K562 (cell line): Measurements from ENCODE around the gene TAF8. TPM values are rescaled to one million over a fixed set of nuclear protein-coding genes. Genes with fewer than 3 reads are reported as not detected.
A peak's percentile ranks its signal among the peaks of the same experiment; 100 is the strongest.

Experiments used
- ATAC-seq: fragments of 200-7000 bp; cut with Tn5 transposase; 3 replicates; pipeline ENCODE4 v1.9.1; 2020; ENCODE audit warnings: moderate library complexity
- BruUV-seq: library from RNA; stranded (reverse); fragments of 400-500 nt; replicated peaks from 2 replicates; lab custom pipeline; 2021; lab: Mats Ljungman, UMichigan
- CTCF ChIA-PET: fragments of 300-600 bp; formaldehyde crosslinking; extraction: SDS; loops from one replicate; lab custom pipeline; 2021; ENCODE audit warnings: low intra/inter-chr PET ratio; lab: Yijun Ruan, JAX
- POLR2A ChIA-PET: fragments of 300-600, 350-650 bp; sonication (Branson Sonifier 250); formaldehyde crosslinking; extraction: SDS; loops from one replicate; lab custom pipeline; 2021; ENCODE audit warnings: antibody characterized with exemption, inconsistent platforms; lab: Yijun Ruan, JAX
- DNase-seq, 4 experiments: peaks; one replicate each; pipeline versions ENCODE4 v3.0.0 to v3.0.0-alpha.2; 2011 to 2018; ENCODE audit warnings: low spot score in 3 of 4, mixed read lengths in 3 of 4; ENCODE audit errors: extremely low read depth in 1 of 4
- FAIRE-seq: peaks from 2 replicates; lab custom pipeline; 2011; peaks lifted over from hg19 to GRCh38; lab: Jason Lieb, UNC
- H2AFZ ChIP-seq: 2 replicates; pipeline ENCODE4 v1.6.0; 2011; ENCODE audit warnings: low read depth, low read length, control low read depth, inconsistent platforms
- H3K27ac ChIP-seq: fragments of 200-600 bp; 3 replicates; pipeline ENCODE4 v1.8.0; 2011; ENCODE audit warnings: low read depth, mild to moderate bottlenecking, control low read depth, inconsistent platforms, low read length, moderate library complexity, mixed read lengths; ENCODE audit errors: extremely low read depth
- H3K27me3 ChIP-seq, 2 experiments: fragments of 300-600 bp in 1 of 2; 2 replicates in 1 of 2; 3 replicates in 1 of 2; pipeline versions ENCODE4 v1.6.0 to v1.8.0; 2011; ENCODE audit warnings: inconsistent platforms in 2 of 2, low read length in 2 of 2, mild to moderate bottlenecking in 1 of 2, mixed read lengths in 1 of 2, moderate library complexity in 1 of 2; ENCODE audit not compliant: control insufficient read depth in 2 of 2, insufficient read depth in 2 of 2
- H3K36me3 ChIP-seq: fragments of 300-600 bp; 3 replicates; pipeline ENCODE4 v1.8.0; 2011; ENCODE audit warnings: mild to moderate bottlenecking, low read length, inconsistent platforms; ENCODE audit not compliant: control insufficient read depth, insufficient read depth
- H3K4me1 ChIP-seq, 2 experiments: fragments of 200-600 bp in 1 of 2; replicated peaks in 1 of 2; 2 replicates in 1 of 2; 3 replicates in 1 of 2; pipeline versions ENCODE4 v1.5.1 to v1.8.0; 2011; ENCODE audit warnings: inconsistent platforms in 2 of 2, low read length in 2 of 2, mild to moderate bottlenecking in 1 of 2, mixed read lengths in 1 of 2, moderate library complexity in 1 of 2; ENCODE audit not compliant: control insufficient read depth in 2 of 2, insufficient read depth in 2 of 2
- H3K4me2 ChIP-seq: 2 replicates; pipeline ENCODE4 v1.6.1; 2011; ENCODE audit warnings: low read length, control low read depth, inconsistent platforms, mixed read lengths; ENCODE audit not compliant: insufficient read depth
- H3K4me3 ChIP-seq: fragments of 200-600 bp; sonication (generic), shearing (Covaris generic); 2 replicates; pipeline ENCODE4 v1.5.1; 2016; ENCODE audit warnings: control low read depth, inconsistent platforms
- H3K79me2 ChIP-seq: fragments of 200-600 bp; 3 replicates; pipeline ENCODE4 v1.8.0; 2011; ENCODE audit warnings: low read length, inconsistent platforms; ENCODE audit not compliant: control insufficient read depth, insufficient read depth
- H3K9ac ChIP-seq, 2 experiments: 2 replicates each; pipeline versions ENCODE4 v1.6.0 to v1.6.1; 2011; ENCODE audit warnings: low read depth in 2 of 2, low read length in 2 of 2, control low read depth in 1 of 2, inconsistent platforms in 1 of 2, mild to moderate bottlenecking in 1 of 2, mixed read lengths in 1 of 2; ENCODE audit not compliant: insufficient read depth in 1 of 2
- H3K9me1 ChIP-seq: one replicate; pipeline ENCODE4 v1.6.0; 2011; ENCODE audit warnings: inconsistent platforms, mild to moderate bottlenecking, low read length, moderate library complexity; ENCODE audit not compliant: control insufficient read depth, insufficient read depth
- H3K9me3 ChIP-seq: replicated peaks from 2 replicates; pipeline ENCODE4 v1.5.1; 2011; ENCODE audit warnings: low read depth, low read length, inconsistent platforms; ENCODE audit not compliant: control insufficient read depth, insufficient read depth
- H4K20me1 ChIP-seq: replicated peaks from 2 replicates; pipeline ENCODE4 v1.6.1; 2011; ENCODE audit warnings: low read length, inconsistent platforms, mixed read lengths; ENCODE audit not compliant: control insufficient read depth, insufficient read depth
- DPF2 ChIP-seq: fragments of 450-650 bp; IDR thresholded peaks from 2 replicates; pipeline ENCODE4 v1.6.1; 2016
- FUS ChIP-seq: fragments of 200-400 bp; formaldehyde crosslinking; optimal IDR thresholded peaks from 2 replicates; pipeline ENCODE3; 2017; ENCODE audit warnings: low read depth, low read length
- HCFC1 ChIP-seq: IDR thresholded peaks from 2 replicates; pipeline ENCODE4 v1.6.1; 2012; ENCODE audit warnings: low read depth, low read length, improper control_type of control experiment
- HLTF ChIP-seq: fragments of 450-650 bp; IDR thresholded peaks from 2 replicates; pipeline ENCODE4 v1.6.1; 2016
- NFATC3 ChIP-seq: fragments of 450-650 bp; IDR thresholded peaks from 2 replicates; pipeline ENCODE4 v1.6.1; 2017; ENCODE audit warnings: mild to moderate bottlenecking
- PCBP2 ChIP-seq: fragments of 200-400 bp; formaldehyde crosslinking; IDR thresholded peaks from 2 replicates; pipeline ENCODE4 v1.6.1; 2018; ENCODE audit warnings: low read length, low read depth, mild to moderate bottlenecking, moderate library complexity; ENCODE audit not compliant: poor library complexity, severe bottlenecking
- SRSF3 ChIP-seq: fragments of 200-400 bp; formaldehyde crosslinking; IDR thresholded peaks from 2 replicates; pipeline ENCODE4 v1.6.1; 2016; ENCODE audit warnings: mild to moderate bottlenecking, low read length, moderate library complexity; ENCODE audit not compliant: insufficient read depth
- ZBTB1 ChIP-seq: sonication (generic); formaldehyde crosslinking; IDR thresholded peaks from 2 replicates; pipeline ENCODE4 v1.8.1; 2023; ENCODE audit warnings: missing genetic modification reagents, low read depth, mild to moderate bottlenecking, borderline replicate concordance
- ZNF124 ChIP-seq: sonication (generic); formaldehyde crosslinking; IDR thresholded peaks from 2 replicates; pipeline ENCODE4 v1.8.1; 2022; ENCODE audit warnings: missing genetic modification reagents
- ZNF444 ChIP-seq: fragments of 250-450 bp; sonication (Bioruptor Pico); IDR thresholded peaks from 2 replicates; pipeline ENCODE4 v1.4.0; 2020; ENCODE audit warnings: mild to moderate bottlenecking, moderate library complexity
- WGBS: fragments of 100-300 bp; shearing (Covaris generic); methylation state at CpG from one replicate; pipeline ENCODE4 v1.1.6; 2016; ENCODE audit warnings: low coverage, mixed read lengths; ENCODE audit not compliant: insufficient coverage; ENCODE audit errors: missing lambda C conversion rate; 5-methylcytosine and 5-hydroxymethylcytosine counted together
- in situ Hi-C: fragments of 300-500 bp; cut with MboI; formaldehyde crosslinking; loops from 4 replicates; pipeline ENCODE4 v1.15.0; 2018; ENCODE audit warnings: inconsistent platforms, mixed read lengths
- intact Hi-C: fragments of 100-400 bp; cut with micrococcal nuclease; formaldehyde crosslinking; loops from 2 replicates; pipeline ENCODE4 v1.14.2; 2022
- polyA plus RNA-seq, 8 experiments: library from polyadenylated mRNA; depleted of rRNA in 4 of 8; stranded (reverse) in 5 of 8; unstranded in 3 of 8; fragments of >200 nt; fragmentation: Nextera tagmentation in 2 of 8; fragmentation: Illumina TruSeq in 1 of 8; extraction: Ambion mirVana in 2 of 8; extraction: Trizol in 1 of 8; gene quantifications; 2 replicates each; pipeline versions ENCODE4 v1.2.1 to v1.2.3, GENCODE V29; 2011 to 2014; ENCODE audit warnings: inconsistent platforms in 1 of 8, missing spikeins in 1 of 8
- total RNA-seq, 7 experiments: library from RNA; depleted of rRNA in 6 of 7; stranded (reverse); fragments of >200 nt in 6 of 7; fragmentation: Illumina TruSeq in 2 of 7; extraction: Trizol in 2 of 7; gene quantifications; 2 replicates each; pipeline versions ENCODE4 v1.2.1 to v1.2.3, GENCODE V29; 2011 to 2021; ENCODE audit warnings: low replicate concordance in 1 of 7
- TF ChIP-seq, protein P1 (sequence below): sonication (generic); formaldehyde crosslinking; IDR thresholded peaks from 2 replicates; pipeline ENCODE4 v1.8.1; 2022; ENCODE audit warnings: missing genetic modification reagents

Gene TAF8
- total and polyA plus RNA-seq, 9 of the 15 experiments (the other 6 are each of a cell fraction or from before 2014, with no cell fraction given), result 29.4 to 84.0 (median 52.6) TPM

DNA sequence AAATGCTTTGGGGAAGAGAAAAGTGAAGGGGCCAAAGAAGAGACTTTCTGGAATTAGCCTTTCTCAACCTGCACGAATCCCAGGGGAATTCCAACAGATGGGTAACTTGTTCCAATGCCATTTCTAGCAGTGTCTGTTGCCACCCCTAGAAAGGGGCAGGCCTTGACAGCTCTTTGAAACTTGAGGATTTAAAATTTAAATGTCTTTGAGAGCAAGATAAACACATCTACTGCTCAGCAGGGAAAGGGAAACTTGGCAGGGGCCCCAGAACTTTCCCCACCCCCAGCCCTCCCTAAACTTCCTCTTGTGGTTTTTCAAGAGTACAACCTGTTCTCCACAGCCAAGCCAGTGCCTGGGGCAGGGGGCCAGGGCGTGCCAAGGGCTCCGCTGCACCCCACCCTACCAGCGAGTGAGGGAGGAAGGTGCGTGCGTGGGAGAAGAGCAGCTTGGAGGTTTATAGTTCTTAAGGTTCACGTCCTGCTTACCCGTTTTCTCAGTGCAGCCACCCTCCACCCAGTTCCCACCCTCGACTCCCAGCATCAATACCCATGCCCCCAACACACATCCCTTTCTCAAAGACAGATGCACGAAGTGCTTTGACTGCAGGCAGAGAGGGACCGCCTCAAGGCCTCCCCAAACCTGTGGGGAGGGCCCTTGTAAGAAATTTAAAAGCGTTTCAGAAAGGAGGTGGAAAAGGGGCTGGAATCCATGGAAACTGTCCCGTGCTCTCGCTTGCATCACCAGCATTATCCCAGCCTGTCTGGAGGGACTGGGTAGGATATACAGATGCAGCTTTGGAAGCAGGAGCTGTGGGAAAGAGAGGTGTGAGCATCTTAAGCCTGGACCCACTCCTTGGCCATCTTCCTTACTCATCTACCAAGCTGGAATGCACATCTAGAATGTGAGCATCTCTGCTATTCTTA, 4.5 kb upstream of the TAF8 start (continued):
- TF ChIP-seq FUS, result no peak
- TF ChIP-seq SRSF3, result no peak
- TF ChIP-seq, all 486 proteins: peak for 92

DNA sequence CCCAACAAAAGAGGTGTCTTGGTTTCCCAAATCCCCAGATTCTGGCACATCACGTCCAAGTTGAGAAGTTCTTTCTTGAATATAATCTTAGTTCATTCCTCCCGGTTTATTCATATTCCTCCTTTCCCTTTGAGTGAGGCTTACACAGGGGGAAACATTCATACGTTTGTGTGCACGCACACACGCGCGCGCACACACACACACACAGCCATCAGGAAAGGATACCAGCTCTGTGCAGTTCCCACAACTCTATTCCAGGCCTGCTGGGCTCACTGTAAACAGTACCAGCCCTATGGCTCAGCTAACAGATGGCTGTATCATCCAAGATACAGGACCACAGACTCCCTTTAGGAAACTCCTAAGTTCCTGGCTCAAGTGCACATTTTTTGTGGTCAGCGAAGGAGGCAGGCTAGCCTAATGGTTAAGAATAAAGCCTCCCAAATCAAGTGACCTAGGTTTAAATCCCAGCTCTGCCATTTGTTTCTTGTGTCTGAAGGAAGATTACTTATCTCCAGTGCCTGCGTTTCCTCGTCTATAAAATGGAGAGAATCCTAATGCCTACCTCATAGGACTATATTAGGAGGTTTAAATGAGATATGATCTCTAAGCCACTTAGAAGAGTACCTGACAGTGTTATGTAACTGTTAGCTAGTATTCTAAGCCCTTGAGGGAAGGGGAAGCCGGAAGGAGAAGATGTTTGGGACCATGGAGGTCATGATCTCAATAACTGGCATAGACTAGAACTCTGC, 3.7 kb upstream of the TAF8 start:
- BruUV-seq, result no TSS peak
- FAIRE-seq, result peak; percentile 19
- Histone ChIP-seq H3K9ac (no peak overlapping the region), H4K20me1 (no peaks in the 10 kb centered on the region), H3K4me1 (peaks cover 60 to 63% of the 10 kb centered on the region in 2 experiments), H3K4me3 (no peak overlapping the region; the same call in 1 of the 2 replicates), H3K27me3 (no peaks in the 10 kb centered on the region), H2AFZ (no peak overlapping the region), H3K9me3 (no peaks in the 10 kb centered on the region), H3K9me1 (no peaks in the 10 kb centered on the region), H3K4me2 (peak overlapping the region; percentile 64), H3K36me3 (peaks cover 5% of the 10 kb centered on the region; the same call in 2 of the 3 replicates), H3K27ac (no peak overlapping the region), H3K79me2 (peaks cover 17% of the 10 kb centered on the region)
- in situ Hi-C loops (loop anchor here (5.0 to 10.0 kb wide), 2 partner anchors 142 to 259 kb away; partner anchors contain the start of gene TOMM6), intact Hi-C loops (loop anchor here (10.0 kb wide), 1 partner anchor 342 kb away; no protein-coding TSS in a partner anchor)
- ATAC-seq, result no peak
- DNase-seq, result peak; percentile 37 to 57 (median 54)
- 38% methylated on average over 12 of the region's 12 CpGs for WGBS
- ChIA-PET POLR2A (interaction anchor here (0.6 to 2.2 kb wide), 7 partner anchors 13 to 494 kb away, joined by 3 to 11 read pairs (median 5); partner anchors contain the start of genes BYSL, MED20 and TOMM6), CTCF (interaction anchor here (0.5 to 4.4 kb wide), 8 partner anchors 19 to 267 kb away, joined by 3 to 50 read pairs (median 3); partner anchors contain the start of genes FRS3 and PRICKLE4)
- TF ChIP-seq HCFC1, result 0 out of 2 replicates have a peak, but pooled peaks have one; percentile 10
- peak; percentile 31; the same call in 1 of the 2 replicates for TF ChIP-seq DPF2
- TF ChIP-seq, protein P1, sequence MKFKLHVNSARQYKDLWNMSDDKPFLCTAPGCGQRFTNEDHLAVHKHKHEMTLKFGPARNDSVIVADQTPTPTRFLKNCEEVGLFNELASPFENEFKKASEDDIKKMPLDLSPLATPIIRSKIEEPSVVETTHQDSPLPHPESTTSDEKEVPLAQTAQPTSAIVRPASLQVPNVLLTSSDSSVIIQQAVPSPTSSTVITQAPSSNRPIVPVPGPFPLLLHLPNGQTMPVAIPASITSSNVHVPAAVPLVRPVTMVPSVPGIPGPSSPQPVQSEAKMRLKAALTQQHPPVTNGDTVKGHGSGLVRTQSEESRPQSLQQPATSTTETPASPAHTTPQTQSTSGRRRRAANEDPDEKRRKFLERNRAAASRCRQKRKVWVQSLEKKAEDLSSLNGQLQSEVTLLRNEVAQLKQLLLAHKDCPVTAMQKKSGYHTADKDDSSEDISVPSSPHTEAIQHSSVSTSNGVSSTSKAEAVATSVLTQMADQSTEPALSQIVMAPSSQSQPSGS, result no peak
- TF ChIP-seq ZNF444 (CRISPR knock-in tag), result 0 out of 2 replicates have a peak, but pooled peaks have one; percentile 6
- no peak for TF ChIP-seq ZBTB1
- TF ChIP-seq ZNF124 (CRISPR knock-in tag), result no peak
- no peak for TF ChIP-seq HLTF
- TF ChIP-seq NFATC3, result no peak
- no peak for TF ChIP-seq PCBP2
